Tibial nerve (tissue), 4 donors: Measurements from ENCODE around the gene POLR3B.

ENCODE experiments used
- CTCF ChIP-seq, 5 experiments: fragments of 200-600 bp in 3 of 5; fragments of 450-650 bp in 2 of 5; sonication (generic) in 3 of 5; IDR thresholded peaks; one replicate each; pipeline ENCODE4 v1.5.1; 2016 to 2019; ENCODE audit warnings: antibody characterized with exemption in 5 of 5, mild to moderate bottlenecking in 3 of 5, moderate library complexity in 2 of 5
- EP300 ChIP-seq, 2 donors: sonication (generic); formaldehyde crosslinking; IDR thresholded peaks; one replicate each; pipeline ENCODE4 v1.6.1; 2017; ENCODE audit warnings: antibody characterized with exemption in 2 of 2, mild to moderate bottlenecking in 1 of 2
- POLR2A ChIP-seq, 2 donors: fragments of 450-650 bp; IDR thresholded peaks; one replicate each; pipeline ENCODE4 v1.6.1; 2017; ENCODE audit warnings: antibody characterized with exemption in 2 of 2, mild to moderate bottlenecking in 2 of 2, moderate library complexity in 2 of 2

- no peak for TF ChIP-seq CTCF (IDR thresholded peaks at IDR 0.05)
- no peak for TF ChIP-seq POLR2A (IDR thresholded peaks at IDR 0.05)
- no peak for TF ChIP-seq EP300 (IDR thresholded peaks at IDR 0.05)
Observed at GRCh38 chr12:106551410-106551809, 193.9 kb downstream of the POLR3B start.
